DMS79 treated with DMSO at 0.1 percent for 48 hours (cell line): ENCODE results near the gene GLE1.
"Not testable (repeated sequence)": the region's sequence is repeated elsewhere in the genome, so short reads cannot be mapped to it uniquely, and the experiment has no call there.

Source experiments
- DNase-seq: peaks from one replicate; lab custom pipeline; 2025; lab: John Stamatoyannopoulos, UW

Gene GLE1

GRCh38 chr9:128552153-128552743 lies 47.7 kb downstream of the GLE1 start, which contains the start of gene SPTAN1:
Gene SPTAN1 (plus strand): TSS chr9:128552587. CDS start chr9:128566741, 14,154 bp downstream.
- peak; percentile 94 for DNase-seq

GRCh38 chr9:128552744-128553440 lies 48.4 kb downstream of the GLE1 start:
- peak; percentile 32 for DNase-seq

GRCh38 chr9:128553728-128554127 lies 49.2 kb downstream of the GLE1 start:
- DNase-seq: no peak

GRCh38 chr9:128554155-128554862 lies 49.8 kb downstream of the GLE1 start:
- DNase-seq: no peak

GRCh38 chr9:128555180-128555721 lies 50.7 kb downstream of the GLE1 start:
- DNase-seq: peak; percentile 12

- no peak for DNase-seq
Measured at GRCh38 chr9:128556276-128556675, 51.8 kb downstream of the GLE1 start.

GRCh38 chr9:128556926-128557634 lies 52.6 kb downstream of the GLE1 start:
- no peak for DNase-seq

GRCh38 chr9:128558431-128559310 lies 54.2 kb downstream of the GLE1 start:
- DNase-seq: peak; percentile 98

- DNase-seq: no peak
Measured at GRCh38 chr9:128565578-128565977, 61.1 kb downstream of the GLE1 start.

GRCh38 chr9:128568470-128569078 lies 64.1 kb downstream of the GLE1 start:
- peak; percentile 75 for DNase-seq

GRCh38 chr9:128575469-128575868 lies 71.0 kb downstream of the GLE1 start:
- peak; percentile 68 for DNase-seq

GRCh38 chr9:128575916-128576315 lies 71.4 kb downstream of the GLE1 start:
- no peak for DNase-seq

- DNase-seq: no peak
Measured at GRCh38 chr9:128577206-128577605, 72.7 kb downstream of the GLE1 start.

GRCh38 chr9:128579194-128579593 lies 74.7 kb downstream of the GLE1 start:
- no peak for DNase-seq

- DNase-seq: no peak
Measured at GRCh38 chr9:128580731-128581130, 76.2 kb downstream of the GLE1 start.

GRCh38 chr9:128585155-128585554 lies 80.6 kb downstream of the GLE1 start:
- DNase-seq: not testable (repeated sequence)

GRCh38 chr9:128586934-128587333 lies 82.4 kb downstream of the GLE1 start:
- not testable (repeated sequence) for DNase-seq

- DNase-seq: no peak
Measured at GRCh38 chr9:128587453-128587852, 82.9 kb downstream of the GLE1 start.

- DNase-seq: no peak
Measured at GRCh38 chr9:128588581-128589233, 84.2 kb downstream of the GLE1 start.
